ENCODE data around the gene E4F1. TPM values are rescaled to one million over a fixed set of nuclear protein-coding genes. Genes with fewer than 3 reads are reported as not detected.

Gene E4F1
- total RNA-seq, 1 donor from 2014 or later, result 33.0 TPM

- H3K4me3 Mint-ChIP-seq, result no peak overlapping the region
- no peak overlapping the region for H3K27ac Mint-ChIP-seq
- H3K4me1 Mint-ChIP-seq, result no peaks in the 10 kb centered on the region
- no peak for TF ChIP-seq CTCF (IDR thresholded peaks at IDR 0.05; ENCODE audit: unreplicated experiment)
- H3K36me3 Mint-ChIP-seq, result no peaks in the 10 kb centered on the region
- no peak for DNase-seq (ENCODE audit: low spot score in 2 of 2, unreplicated experiment in 2 of 2)
- peaks cover 40% of the 10 kb centered on the region for H3K27me3 Mint-ChIP-seq (ENCODE audit: low read depth)
- H3K9me3 Mint-ChIP-seq, result no peaks in the 10 kb centered on the region
Measured at GRCh38 chr16:2278956-2279800, 55.8 kb downstream of the E4F1 start.

GRCh38 chr16:2280461-2280860 is 57.1 kb downstream of the E4F1 start:
- no peaks in the 10 kb centered on the region for H3K36me3 Mint-ChIP-seq
- no peaks in the 10 kb centered on the region for H3K9me3 Mint-ChIP-seq
- no peak overlapping the region for H3K27ac Mint-ChIP-seq
- TF ChIP-seq CTCF (IDR thresholded peaks at IDR 0.05; ENCODE audit: unreplicated experiment), result no peak
- H3K27me3 Mint-ChIP-seq (ENCODE audit: low read depth), result peaks cover 40% of the 10 kb centered on the region
- no peak overlapping the region for H3K4me3 Mint-ChIP-seq
- DNase-seq (ENCODE audit: low spot score in 2 of 2, unreplicated experiment in 2 of 2), result no peak
- H3K4me1 Mint-ChIP-seq, result no peaks in the 10 kb centered on the region

GRCh38 chr16:2280981-2281542 is 57.7 kb downstream of the E4F1 start:
- TF ChIP-seq CTCF (IDR thresholded peaks at IDR 0.05; ENCODE audit: unreplicated experiment), result no peak
- Mint-ChIP-seq H3K27me3 (ENCODE audit: low read depth) (peaks cover 37% of the 10 kb centered on the region), H3K27ac (no peak overlapping the region), H3K9me3 (no peaks in the 10 kb centered on the region), H3K36me3 (no peaks in the 10 kb centered on the region), H3K4me3 (no peak overlapping the region), H3K4me1 (no peaks in the 10 kb centered on the region)
- DNase-seq (ENCODE audit: low spot score in 2 of 2, unreplicated experiment in 2 of 2), result no peak

- peaks cover 31% of the 10 kb centered on the region for H3K27me3 Mint-ChIP-seq (ENCODE audit: low read depth)
- H3K4me3 Mint-ChIP-seq, result no peak overlapping the region
- TF ChIP-seq CTCF (IDR thresholded peaks at IDR 0.05; ENCODE audit: unreplicated experiment), result no peak
- no peaks in the 10 kb centered on the region for H3K4me1 Mint-ChIP-seq
- H3K27ac Mint-ChIP-seq, result no peak overlapping the region
- no peak for DNase-seq (ENCODE audit: low spot score in 2 of 2, unreplicated experiment in 2 of 2)
- no peaks in the 10 kb centered on the region for H3K9me3 Mint-ChIP-seq
- no peaks in the 10 kb centered on the region for H3K36me3 Mint-ChIP-seq
Measured at GRCh38 chr16:2282262-2282661, 58.9 kb downstream of the E4F1 start.

- DNase-seq (ENCODE audit: low spot score in 2 of 2, unreplicated experiment in 2 of 2), result no peak
- Mint-ChIP-seq H3K27ac (no peak overlapping the region), H3K4me3 (no peak overlapping the region), H3K36me3 (no peaks in the 10 kb centered on the region), H3K9me3 (no peaks in the 10 kb centered on the region), H3K4me1 (no peaks in the 10 kb centered on the region), H3K27me3 (ENCODE audit: low read depth) (peaks cover 28% of the 10 kb centered on the region)
- TF ChIP-seq CTCF (IDR thresholded peaks at IDR 0.05; ENCODE audit: unreplicated experiment), result no peak
Measured at GRCh38 chr16:2282866-2283555, 59.6 kb downstream of the E4F1 start.
